K562 (cell line): ENCODE measurements around the gene DOK3. TPM values are rescaled to one million over a fixed set of nuclear protein-coding genes. Genes with fewer than 3 reads are reported as not detected.

Experiments used
- ATAC-seq: fragments of 200-7000 bp; cut with Tn5 transposase; 3 replicates; pipeline ENCODE4 v1.9.1; 2020; ENCODE audit warnings: moderate library complexity
- BruUV-seq: library from RNA; stranded (reverse); fragments of 400-500 nt; replicated peaks from 2 replicates; lab custom pipeline; 2021; lab: Mats Ljungman, UMichigan
- CTCF ChIA-PET: fragments of 300-600 bp; formaldehyde crosslinking; extraction: SDS; loops from one replicate; lab custom pipeline; 2021; ENCODE audit warnings: low intra/inter-chr PET ratio; lab: Yijun Ruan, JAX
- POLR2A ChIA-PET: fragments of 300-600, 350-650 bp; sonication (Branson Sonifier 250); formaldehyde crosslinking; extraction: SDS; loops from one replicate; lab custom pipeline; 2021; ENCODE audit warnings: antibody characterized with exemption, inconsistent platforms; lab: Yijun Ruan, JAX
- DNase-seq, 4 experiments: peaks; one replicate each; pipeline versions ENCODE4 v3.0.0 to v3.0.0-alpha.2; 2011 to 2018; ENCODE audit warnings: low spot score in 3 of 4, mixed read lengths in 3 of 4; ENCODE audit errors: extremely low read depth in 1 of 4
- FAIRE-seq: peaks from 2 replicates; lab custom pipeline; 2011; peaks lifted over from hg19 to GRCh38; lab: Jason Lieb, UNC
- H2AFZ ChIP-seq: 2 replicates; pipeline ENCODE4 v1.6.0; 2011; ENCODE audit warnings: low read depth, low read length, control low read depth, inconsistent platforms
- H3K27ac ChIP-seq: fragments of 200-600 bp; 3 replicates; pipeline ENCODE4 v1.8.0; 2011; ENCODE audit warnings: low read depth, mild to moderate bottlenecking, control low read depth, inconsistent platforms, low read length, moderate library complexity, mixed read lengths; ENCODE audit errors: extremely low read depth
- H3K27me3 ChIP-seq, 2 experiments: fragments of 300-600 bp in 1 of 2; 2 replicates in 1 of 2; 3 replicates in 1 of 2; pipeline versions ENCODE4 v1.6.0 to v1.8.0; 2011; ENCODE audit warnings: inconsistent platforms in 2 of 2, low read length in 2 of 2, mild to moderate bottlenecking in 1 of 2, mixed read lengths in 1 of 2, moderate library complexity in 1 of 2; ENCODE audit not compliant: control insufficient read depth in 2 of 2, insufficient read depth in 2 of 2
- H3K36me3 ChIP-seq: fragments of 300-600 bp; 3 replicates; pipeline ENCODE4 v1.8.0; 2011; ENCODE audit warnings: mild to moderate bottlenecking, low read length, inconsistent platforms; ENCODE audit not compliant: control insufficient read depth, insufficient read depth
- H3K4me1 ChIP-seq, 2 experiments: fragments of 200-600 bp in 1 of 2; replicated peaks in 1 of 2; 2 replicates in 1 of 2; 3 replicates in 1 of 2; pipeline versions ENCODE4 v1.5.1 to v1.8.0; 2011; ENCODE audit warnings: inconsistent platforms in 2 of 2, low read length in 2 of 2, mild to moderate bottlenecking in 1 of 2, mixed read lengths in 1 of 2, moderate library complexity in 1 of 2; ENCODE audit not compliant: control insufficient read depth in 2 of 2, insufficient read depth in 2 of 2
- H3K4me2 ChIP-seq: 2 replicates; pipeline ENCODE4 v1.6.1; 2011; ENCODE audit warnings: low read length, control low read depth, inconsistent platforms, mixed read lengths; ENCODE audit not compliant: insufficient read depth
- H3K4me3 ChIP-seq: fragments of 200-600 bp; sonication (generic), shearing (Covaris generic); 2 replicates; pipeline ENCODE4 v1.5.1; 2016; ENCODE audit warnings: control low read depth, inconsistent platforms
- H3K79me2 ChIP-seq: fragments of 200-600 bp; 3 replicates; pipeline ENCODE4 v1.8.0; 2011; ENCODE audit warnings: low read length, inconsistent platforms; ENCODE audit not compliant: control insufficient read depth, insufficient read depth
- H3K9ac ChIP-seq, 2 experiments: 2 replicates each; pipeline versions ENCODE4 v1.6.0 to v1.6.1; 2011; ENCODE audit warnings: low read depth in 2 of 2, low read length in 2 of 2, control low read depth in 1 of 2, inconsistent platforms in 1 of 2, mild to moderate bottlenecking in 1 of 2, mixed read lengths in 1 of 2; ENCODE audit not compliant: insufficient read depth in 1 of 2
- H3K9me1 ChIP-seq: one replicate; pipeline ENCODE4 v1.6.0; 2011; ENCODE audit warnings: inconsistent platforms, mild to moderate bottlenecking, low read length, moderate library complexity; ENCODE audit not compliant: control insufficient read depth, insufficient read depth
- H3K9me3 ChIP-seq: replicated peaks from 2 replicates; pipeline ENCODE4 v1.5.1; 2011; ENCODE audit warnings: low read depth, low read length, inconsistent platforms; ENCODE audit not compliant: control insufficient read depth, insufficient read depth
- H4K20me1 ChIP-seq: replicated peaks from 2 replicates; pipeline ENCODE4 v1.6.1; 2011; ENCODE audit warnings: low read length, inconsistent platforms, mixed read lengths; ENCODE audit not compliant: control insufficient read depth, insufficient read depth
- HOXB6 ChIP-seq: fragments of 250-450 bp; sonication (Bioruptor Pico); IDR thresholded peaks from 2 replicates; pipeline ENCODE4 v1.5.1; 2022; ENCODE audit warnings: mild to moderate bottlenecking, borderline replicate concordance
- WGBS: fragments of 100-300 bp; shearing (Covaris generic); methylation state at CpG from one replicate; pipeline ENCODE4 v1.1.6; 2016; ENCODE audit warnings: low coverage, mixed read lengths; ENCODE audit not compliant: insufficient coverage; ENCODE audit errors: missing lambda C conversion rate; 5-methylcytosine and 5-hydroxymethylcytosine counted together
- in situ Hi-C: fragments of 300-500 bp; cut with MboI; formaldehyde crosslinking; loops from 4 replicates; pipeline ENCODE4 v1.15.0; 2018; ENCODE audit warnings: inconsistent platforms, mixed read lengths
- intact Hi-C: fragments of 100-400 bp; cut with micrococcal nuclease; formaldehyde crosslinking; loops from 2 replicates; pipeline ENCODE4 v1.14.2; 2022
- polyA plus RNA-seq, 8 experiments: library from polyadenylated mRNA; depleted of rRNA in 4 of 8; stranded (reverse) in 5 of 8; unstranded in 3 of 8; fragments of >200 nt; fragmentation: Nextera tagmentation in 2 of 8; fragmentation: Illumina TruSeq in 1 of 8; extraction: Ambion mirVana in 2 of 8; extraction: Trizol in 1 of 8; gene quantifications; 2 replicates each; pipeline versions ENCODE4 v1.2.1 to v1.2.3, GENCODE V29; 2011 to 2014; ENCODE audit warnings: inconsistent platforms in 1 of 8, missing spikeins in 1 of 8
- total RNA-seq, 7 experiments: library from RNA; depleted of rRNA in 6 of 7; stranded (reverse); fragments of >200 nt in 6 of 7; fragmentation: Illumina TruSeq in 2 of 7; extraction: Trizol in 2 of 7; gene quantifications; 2 replicates each; pipeline versions ENCODE4 v1.2.1 to v1.2.3, GENCODE V29; 2011 to 2021; ENCODE audit warnings: low replicate concordance in 1 of 7
- TF ChIP-seq, protein P1 (sequence below): fragments of 450-650 bp; IDR thresholded peaks from 2 replicates; pipeline ENCODE4 v1.6.1; 2016; ENCODE audit warnings: low read depth

The DOK3 gene
- total and polyA plus RNA-seq, 9 of the 15 experiments (the other 6 are each of a cell fraction or from before 2014, with no cell fraction given) = 1.3 to 23.0 (median 8.0) TPM

DNA sequence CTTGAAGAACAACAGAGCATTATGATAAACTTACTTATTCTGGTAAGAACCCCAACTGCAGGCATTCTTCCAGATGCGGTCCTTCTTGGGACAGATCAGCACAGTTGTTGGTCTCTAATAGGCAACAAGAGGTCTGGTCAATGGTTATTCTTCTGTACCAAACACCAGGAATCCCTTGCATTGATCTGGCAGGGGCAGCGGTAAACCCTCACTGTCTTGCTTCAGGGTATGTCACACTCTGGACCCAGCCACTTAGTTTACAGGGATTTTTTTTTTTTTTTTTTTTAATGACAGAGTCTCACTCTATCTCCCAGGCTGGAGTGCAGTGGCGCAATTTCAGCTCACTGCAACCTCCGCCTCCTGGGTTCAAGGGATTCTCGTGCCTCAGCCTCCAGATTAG lies 46.0 kb upstream of the DOK3 start:
- Histone ChIP-seq H3K27me3 (no peaks in the 10 kb centered on the region), H3K9me1 (no peaks in the 10 kb centered on the region), H3K36me3 (peaks cover 25% of the 10 kb centered on the region), H3K27ac (no peak overlapping the region), H3K4me2 (no peak overlapping the region), H2AFZ (no peak overlapping the region; the same call in 1 of the 2 replicates), H3K79me2 (peaks cover 37% of the 10 kb centered on the region), H3K4me1 (peaks cover 18 to 35% of the 10 kb centered on the region in 2 experiments), H3K9ac (no peak overlapping the region), H3K9me3 (no peaks in the 10 kb centered on the region), H3K4me3 (no peak overlapping the region), H4K20me1 (peaks cover 17% of the 10 kb centered on the region)
- in situ Hi-C loops (no loop called here), intact Hi-C loops (loop anchor here (2.0 kb wide), 1 partner anchor 59 kb away; the partner anchor contains the start of gene PDLIM7)
- peak; percentile 23 for FAIRE-seq
- TF ChIP-seq, protein P1, sequence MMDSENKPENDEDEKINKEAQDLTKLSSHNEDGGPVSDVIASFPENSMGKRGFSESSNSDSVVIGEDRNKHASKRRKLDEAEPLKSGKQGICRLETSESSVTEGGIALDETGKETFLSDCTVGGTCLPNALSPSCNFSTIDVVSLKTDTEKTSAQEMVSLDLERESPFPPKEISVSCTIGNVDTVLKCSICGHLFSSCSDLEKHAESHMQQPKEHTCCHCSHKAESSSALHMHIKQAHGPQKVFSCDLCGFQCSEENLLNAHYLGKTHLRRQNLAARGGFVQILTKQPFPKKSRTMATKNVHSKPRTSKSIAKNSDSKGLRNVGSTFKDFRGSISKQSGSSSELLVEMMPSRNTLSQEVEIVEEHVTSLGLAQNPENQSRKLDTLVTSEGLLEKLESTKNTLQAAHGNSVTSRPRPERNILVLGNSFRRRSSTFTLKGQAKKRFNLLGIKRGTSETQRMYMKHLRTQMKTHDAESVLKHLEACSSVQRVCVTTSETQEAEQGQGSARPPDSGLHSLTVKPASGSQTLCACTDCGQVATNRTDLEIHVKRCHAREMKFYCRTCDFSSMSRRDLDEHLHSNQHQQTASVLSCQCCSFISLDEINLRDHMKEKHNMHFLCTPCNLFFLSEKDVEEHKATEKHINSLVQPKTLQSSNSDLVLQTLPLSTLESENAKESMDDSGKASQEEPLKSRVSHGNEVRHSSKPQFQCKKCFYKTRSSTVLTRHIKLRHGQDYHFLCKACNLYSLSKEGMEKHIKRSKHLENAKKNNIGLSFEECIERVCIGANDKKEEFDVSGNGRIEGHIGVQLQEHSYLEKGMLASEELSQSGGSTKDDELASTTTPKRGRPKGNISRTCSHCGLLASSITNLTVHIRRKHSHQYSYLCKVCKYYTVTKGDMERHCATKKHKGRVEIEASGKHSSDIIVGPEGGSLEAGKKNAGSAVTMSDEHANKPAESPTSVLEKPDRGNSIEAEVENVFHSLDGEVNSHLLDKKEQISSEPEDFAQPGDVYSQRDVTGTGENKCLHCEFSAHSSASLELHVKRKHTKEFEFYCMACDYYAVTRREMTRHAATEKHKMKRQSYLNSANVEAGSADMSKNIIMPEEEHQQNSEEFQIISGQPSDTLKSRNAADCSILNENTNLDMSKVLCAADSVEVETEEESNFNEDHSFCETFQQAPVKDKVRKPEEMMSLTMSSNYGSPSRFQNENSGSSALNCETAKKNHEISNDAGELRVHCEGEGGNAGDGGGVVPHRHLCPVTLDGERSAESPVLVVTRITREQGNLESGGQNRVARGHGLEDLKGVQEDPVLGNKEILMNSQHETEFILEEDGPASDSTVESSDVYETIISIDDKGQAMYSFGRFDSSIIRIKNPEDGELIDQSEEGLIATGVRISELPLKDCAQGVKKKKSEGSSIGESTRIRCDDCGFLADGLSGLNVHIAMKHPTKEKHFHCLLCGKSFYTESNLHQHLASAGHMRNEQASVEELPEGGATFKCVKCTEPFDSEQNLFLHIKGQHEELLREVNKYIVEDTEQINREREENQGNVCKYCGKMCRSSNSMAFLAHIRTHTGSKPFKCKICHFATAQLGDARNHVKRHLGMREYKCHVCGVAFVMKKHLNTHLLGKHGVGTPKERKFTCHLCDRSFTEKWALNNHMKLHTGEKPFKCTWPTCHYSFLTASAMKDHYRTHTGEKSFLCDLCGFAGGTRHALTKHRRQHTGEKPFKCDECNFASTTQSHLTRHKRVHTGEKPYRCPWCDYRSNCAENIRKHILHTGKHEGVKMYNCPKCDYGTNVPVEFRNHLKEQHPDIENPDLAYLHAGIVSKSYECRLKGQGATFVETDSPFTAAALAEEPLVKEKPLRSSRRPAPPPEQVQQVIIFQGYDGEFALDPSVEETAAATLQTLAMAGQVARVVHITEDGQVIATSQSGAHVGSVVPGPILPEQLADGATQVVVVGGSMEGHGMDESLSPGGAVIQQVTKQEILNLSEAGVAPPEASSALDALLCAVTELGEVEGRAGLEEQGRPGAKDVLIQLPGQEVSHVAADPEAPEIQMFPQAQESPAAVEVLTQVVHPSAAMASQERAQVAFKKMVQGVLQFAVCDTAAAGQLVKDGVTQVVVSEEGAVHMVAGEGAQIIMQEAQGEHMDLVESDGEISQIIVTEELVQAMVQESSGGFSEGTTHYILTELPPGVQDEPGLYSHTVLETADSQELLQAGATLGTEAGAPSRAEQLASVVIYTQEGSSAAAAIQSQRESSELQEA = no peak
- no peak for TF ChIP-seq HOXB6 (CRISPR knock-in tag)
- POLR2A ChIA-PET = interaction anchor here (0.7 to 1.4 kb wide), 2 partner anchors 11 to 561 kb away, joined by 3 to 4 read pairs; no protein-coding TSS in a partner anchor
- CTCF ChIA-PET = no interaction called here
- 87% methylated on average over 4 of the region's 5 CpGs for WGBS
- no TSS peak for BruUV-seq
- ATAC-seq = no peak
- peak in 1 of 4 experiments; percentile 10 for DNase-seq
